A673 (cell line): ENCODE data around the gene FHIT. TPM values are rescaled to one million over a fixed set of nuclear protein-coding genes. Genes with fewer than 3 reads are reported as not detected.

ENCODE experiments used
- BruUV-seq: library from RNA; stranded (reverse); fragments of 400-500 nt; replicated peaks from 2 replicates; lab custom pipeline; 2021; lab: Mats Ljungman, UMichigan
- CTCF ChIA-PET: fragments of 300-600 bp; sonication (Branson Sonifier 250); formaldehyde crosslinking; loops from one replicate; lab custom pipeline; 2022; ENCODE audit warnings: antibody characterized with exemption; lab: Charles Lee
- POLR2A ChIA-PET: fragments of 300-600 bp; sonication (Branson Sonifier 250); formaldehyde crosslinking; loops from one replicate; lab custom pipeline; 2022; ENCODE audit warnings: antibody characterized with exemption; ENCODE audit not compliant: low non-redundant PET; lab: Charles Lee
- DNase-seq: peaks from one replicate; pipeline ENCODE4 v3.0.0-alpha.2; 2015; ENCODE audit warnings: low spot score
- H3K27ac ChIP-seq: fragments of 200-600 bp; sonication (generic); 2 replicates; pipeline ENCODE4 v1.5.1; 2016; ENCODE audit warnings: mixed run types, low read depth, mild to moderate bottlenecking, mixed read lengths, antibody characterized with exemption, low read length; ENCODE audit not compliant: poor library complexity, severe bottlenecking
- H3K27me3 ChIP-seq: fragments of 200-600 bp; sonication (generic); replicated peaks from 2 replicates; pipeline ENCODE4 v1.6.1; 2017; ENCODE audit warnings: mixed run types, low read depth, mild to moderate bottlenecking, mixed read lengths, antibody characterized with exemption, low read length; ENCODE audit not compliant: insufficient read depth, poor library complexity
- H3K36me3 ChIP-seq: fragments of 200-600 bp; sonication (generic); 2 replicates; pipeline ENCODE4 v1.6.1; 2016; ENCODE audit warnings: mixed run types, mild to moderate bottlenecking, mixed read lengths, antibody characterized with exemption, low read length; ENCODE audit not compliant: insufficient read depth, poor library complexity, severe bottlenecking
- H3K4me1 ChIP-seq: fragments of 200-600 bp; sonication (generic); 2 replicates; pipeline ENCODE4 v1.6.1; 2017; ENCODE audit warnings: mixed run types, mild to moderate bottlenecking, mixed read lengths, antibody characterized with exemption, low read length; ENCODE audit not compliant: insufficient read depth, poor library complexity, severe bottlenecking
- H3K4me3 ChIP-seq: fragments of 200-600 bp; sonication (generic); 2 replicates; pipeline ENCODE4 v1.5.1; 2016; ENCODE audit warnings: low read depth, mixed run types, mild to moderate bottlenecking, mixed read lengths, low read length; ENCODE audit not compliant: poor library complexity, severe bottlenecking
- H3K9me3 ChIP-seq: fragments of 200-600 bp; sonication (generic); 2 replicates; pipeline ENCODE4 v1.6.1; 2016; ENCODE audit warnings: mixed run types, low read depth, mild to moderate bottlenecking, mixed read lengths, antibody characterized with exemption, low read length; ENCODE audit not compliant: poor library complexity, severe bottlenecking
- EZH2 ChIP-seq: fragments of 200-600 bp; sonication (generic); IDR thresholded peaks from 2 replicates; pipeline ENCODE4 v1.6.1; 2017; ENCODE audit warnings: borderline replicate concordance, low read depth, mild to moderate bottlenecking, mixed read lengths, antibody characterized with exemption, low read length; ENCODE audit not compliant: poor library complexity, severe bottlenecking
- intact Hi-C: fragments of 100-400 bp; cut with micrococcal nuclease; formaldehyde crosslinking; loops from one replicate; pipeline ENCODE4 v1.10.0; 2022; ENCODE audit not compliant: unreplicated experiment
- total RNA-seq: library from RNA; stranded (reverse); gene quantifications from 2 replicates; pipeline ENCODE4 v1.2.3, GENCODE V29; 2021
- TF ChIP-seq, protein P1 (sequence below): fragments of 300-800, 200-600 bp; sonication (generic); conservative IDR thresholded peaks from 2 replicates; pipeline ENCODE4 v1.5.1; 2017; ENCODE audit warnings: low read depth, mild to moderate bottlenecking, antibody characterized with exemption, low read length, moderate library complexity, mixed read lengths

FHIT gene
- total RNA-seq, 1 experiment from 2014 or later: not detected

DNA sequence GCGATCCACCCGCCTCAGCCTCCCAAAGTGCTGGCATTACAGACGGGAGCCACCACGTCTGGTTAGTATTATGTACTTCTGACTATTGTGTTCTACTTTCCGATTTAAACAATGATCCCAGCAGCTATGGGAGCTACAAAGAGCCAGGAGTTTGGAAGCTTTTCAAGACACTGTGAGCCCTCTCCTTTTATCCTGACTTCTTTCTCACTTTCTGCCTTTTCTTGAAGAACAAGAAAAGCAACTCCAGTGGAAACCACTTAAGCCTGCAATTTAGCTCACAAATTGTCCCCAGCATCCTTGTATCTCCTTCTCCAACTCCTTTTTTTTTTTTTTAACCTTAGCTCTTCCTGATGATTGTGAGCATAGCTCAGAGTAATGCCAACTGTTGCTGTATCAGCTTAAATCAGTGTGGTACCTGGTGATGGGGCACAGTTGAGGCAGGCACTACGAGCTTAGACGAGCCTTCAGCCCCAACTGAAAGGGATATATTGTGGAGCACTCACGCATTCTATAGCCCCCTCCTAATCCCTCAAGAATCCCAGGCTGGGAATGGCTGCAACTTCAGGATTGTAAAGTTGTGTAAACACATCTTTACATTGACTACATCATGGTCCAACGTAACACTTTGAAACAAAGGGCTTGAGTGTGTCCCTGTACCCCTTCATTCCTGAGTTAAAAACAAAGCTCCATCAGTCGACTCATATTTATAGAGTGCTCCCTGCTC is 677.0 kb downstream of the FHIT start:
- Histone ChIP-seq H3K27ac (no peak overlapping the region), H3K4me1 (no peaks in the 10 kb centered on the region), H3K36me3 (no peaks in the 10 kb centered on the region), H3K9me3 (no peaks in the 10 kb centered on the region), H3K27me3 (no peaks in the 10 kb centered on the region), H3K4me3 (no peak overlapping the region)
- TF ChIP-seq, protein P1, sequence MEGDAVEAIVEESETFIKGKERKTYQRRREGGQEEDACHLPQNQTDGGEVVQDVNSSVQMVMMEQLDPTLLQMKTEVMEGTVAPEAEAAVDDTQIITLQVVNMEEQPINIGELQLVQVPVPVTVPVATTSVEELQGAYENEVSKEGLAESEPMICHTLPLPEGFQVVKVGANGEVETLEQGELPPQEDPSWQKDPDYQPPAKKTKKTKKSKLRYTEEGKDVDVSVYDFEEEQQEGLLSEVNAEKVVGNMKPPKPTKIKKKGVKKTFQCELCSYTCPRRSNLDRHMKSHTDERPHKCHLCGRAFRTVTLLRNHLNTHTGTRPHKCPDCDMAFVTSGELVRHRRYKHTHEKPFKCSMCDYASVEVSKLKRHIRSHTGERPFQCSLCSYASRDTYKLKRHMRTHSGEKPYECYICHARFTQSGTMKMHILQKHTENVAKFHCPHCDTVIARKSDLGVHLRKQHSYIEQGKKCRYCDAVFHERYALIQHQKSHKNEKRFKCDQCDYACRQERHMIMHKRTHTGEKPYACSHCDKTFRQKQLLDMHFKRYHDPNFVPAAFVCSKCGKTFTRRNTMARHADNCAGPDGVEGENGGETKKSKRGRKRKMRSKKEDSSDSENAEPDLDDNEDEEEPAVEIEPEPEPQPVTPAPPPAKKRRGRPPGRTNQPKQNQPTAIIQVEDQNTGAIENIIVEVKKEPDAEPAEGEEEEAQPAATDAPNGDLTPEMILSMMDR: no peak
- no peak for TF ChIP-seq EZH2
- CTCF ChIA-PET: no interaction called here
- DNase-seq: no peak
- intact Hi-C loops: no loop called here
- POLR2A ChIA-PET: no interaction called here
- no TSS peak for BruUV-seq

DNA sequence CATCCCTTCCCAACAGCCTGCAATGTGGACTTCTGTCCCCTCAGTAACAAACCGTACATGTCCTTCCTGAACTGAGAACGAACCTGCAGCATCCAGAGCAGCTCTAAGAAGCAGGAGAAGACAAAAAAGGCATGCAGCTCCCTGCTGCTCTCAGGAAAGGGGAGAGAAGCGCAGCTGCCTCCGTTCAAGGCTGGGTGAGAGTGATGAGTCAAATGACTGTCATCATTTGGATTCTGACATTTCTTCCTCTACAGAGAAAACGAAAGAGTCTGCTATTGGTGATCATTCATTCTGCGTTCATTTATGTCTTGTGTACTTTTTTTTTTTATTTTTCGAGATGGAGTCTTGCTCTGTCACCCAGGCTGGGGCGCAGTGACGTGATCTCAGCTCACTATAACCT is 677.8 kb downstream of the FHIT start:
- intact Hi-C loops: no loop called here
- H3K4me3 ChIP-seq: no peak overlapping the region

GRCh38 chr3:60571511-60571910 is 679.7 kb downstream of the FHIT start:
- TF ChIP-seq EZH2: no peak
- TF ChIP-seq, protein P1: no peak
- CTCF ChIA-PET: no interaction called here
- no peak overlapping the region for H3K27ac ChIP-seq
- H3K36me3 ChIP-seq: no peaks in the 10 kb centered on the region
- no peak for DNase-seq
- H3K27me3 ChIP-seq: no peaks in the 10 kb centered on the region
- H3K9me3 ChIP-seq: no peaks in the 10 kb centered on the region
- no peak overlapping the region for H3K4me3 ChIP-seq
- H3K4me1 ChIP-seq: no peaks in the 10 kb centered on the region
- BruUV-seq: no TSS peak
- intact Hi-C loops: no loop called here
- POLR2A ChIA-PET: no interaction called here

More for the DNA sequence above, 677.8 kb downstream of the FHIT start:
- BruUV-seq: no TSS peak
- CTCF ChIA-PET: no interaction called here
- POLR2A ChIA-PET: no interaction called here
- no peak for TF ChIP-seq EZH2
- TF ChIP-seq, protein P1: no peak
- no peaks in the 10 kb centered on the region for H3K4me1 ChIP-seq
- H3K27ac ChIP-seq: no peak overlapping the region
- H3K27me3 ChIP-seq: no peaks in the 10 kb centered on the region
- H3K9me3 ChIP-seq: no peaks in the 10 kb centered on the region
- no peak for DNase-seq
- H3K36me3 ChIP-seq: no peaks in the 10 kb centered on the region
